ENCODE results near the gene KCNK16.

DNA sequence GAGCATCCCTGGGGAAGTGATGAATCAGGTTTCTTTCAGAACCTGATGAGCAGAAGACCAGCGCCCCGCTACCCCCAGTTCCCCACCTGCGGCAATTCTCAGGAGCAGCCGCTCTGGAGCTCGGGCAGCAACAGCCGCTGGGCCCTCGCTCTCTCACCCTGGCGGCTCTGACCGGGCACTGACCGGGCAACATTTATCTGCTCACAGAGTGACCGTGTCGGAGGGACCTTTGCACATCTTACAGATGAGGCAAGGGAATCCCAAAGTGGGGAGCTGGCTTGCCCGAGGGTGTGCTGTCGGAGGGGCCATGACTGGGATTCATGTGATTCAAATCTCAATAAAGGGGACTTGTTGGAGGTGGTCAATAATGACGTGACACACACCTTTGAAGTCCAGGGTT, 26.2 kb upstream of the KCNK16 start:
- TF ChIP-seq, protein P1, sequence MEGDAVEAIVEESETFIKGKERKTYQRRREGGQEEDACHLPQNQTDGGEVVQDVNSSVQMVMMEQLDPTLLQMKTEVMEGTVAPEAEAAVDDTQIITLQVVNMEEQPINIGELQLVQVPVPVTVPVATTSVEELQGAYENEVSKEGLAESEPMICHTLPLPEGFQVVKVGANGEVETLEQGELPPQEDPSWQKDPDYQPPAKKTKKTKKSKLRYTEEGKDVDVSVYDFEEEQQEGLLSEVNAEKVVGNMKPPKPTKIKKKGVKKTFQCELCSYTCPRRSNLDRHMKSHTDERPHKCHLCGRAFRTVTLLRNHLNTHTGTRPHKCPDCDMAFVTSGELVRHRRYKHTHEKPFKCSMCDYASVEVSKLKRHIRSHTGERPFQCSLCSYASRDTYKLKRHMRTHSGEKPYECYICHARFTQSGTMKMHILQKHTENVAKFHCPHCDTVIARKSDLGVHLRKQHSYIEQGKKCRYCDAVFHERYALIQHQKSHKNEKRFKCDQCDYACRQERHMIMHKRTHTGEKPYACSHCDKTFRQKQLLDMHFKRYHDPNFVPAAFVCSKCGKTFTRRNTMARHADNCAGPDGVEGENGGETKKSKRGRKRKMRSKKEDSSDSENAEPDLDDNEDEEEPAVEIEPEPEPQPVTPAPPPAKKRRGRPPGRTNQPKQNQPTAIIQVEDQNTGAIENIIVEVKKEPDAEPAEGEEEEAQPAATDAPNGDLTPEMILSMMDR (IDR thresholded peaks at IDR 0.05), result no peak
- no peak for TF ChIP-seq EZH2 (IDR thresholded peaks at IDR 0.05)
- no peak for TF ChIP-seq EZH2phosphoT487 (IDR thresholded peaks at IDR 0.05)

All from neural progenitor cell (in vitro differentiated cells).